ENCODE results near the gene ADAMTS19.

GRCh38 chr5:129547137-129547536 is 87.0 kb downstream of the ADAMTS19 start:
- no peak for TF ChIP-seq EZH2 (IDR thresholded peaks at IDR 0.05; ENCODE audit: insufficient read depth, poor library complexity, severe bottlenecking)
- TF ChIP-seq EZH2phosphoT487 (IDR thresholded peaks at IDR 0.05; ENCODE audit: insufficient read depth, low read depth): no peak
